Caco-2 (cell line): ENCODE data around the gene TBXA2R. TPM values are rescaled to one million over a fixed set of nuclear protein-coding genes. Genes with fewer than 3 reads are reported as not detected.
"Not testable (repeated sequence)": the region's sequence is repeated elsewhere in the genome, so short reads cannot be mapped to it uniquely, and the experiment has no call there.

Experiments
- BruUV-seq: library from RNA; stranded (reverse); fragments of 400-500 nt; replicated peaks from 2 replicates; lab custom pipeline; 2021; lab: Mats Ljungman, UMichigan
- CTCF ChIA-PET: fragments of 300-600 bp; sonication (Branson Sonifier 250); formaldehyde crosslinking; loops from one replicate; lab custom pipeline; 2022; ENCODE audit warnings: antibody characterized with exemption; lab: Charles Lee
- POLR2A ChIA-PET: fragments of 300-600 bp; sonication (Branson Sonifier 250); formaldehyde crosslinking; loops from one replicate; lab custom pipeline; 2022; ENCODE audit warnings: antibody characterized with exemption; lab: Charles Lee
- DNase-seq, 2 experiments: peaks; one replicate each; pipeline versions ENCODE4 v3.0.0 to v3.0.0-alpha.2; 2020 to 2022
- H3K27me3 ChIP-seq: replicated peaks from 2 replicates; pipeline ENCODE4 v1.6.0; 2011; ENCODE audit warnings: low read length; ENCODE audit not compliant: control insufficient read depth, insufficient read depth
- H3K36me3 ChIP-seq: 2 replicates; pipeline ENCODE4 v1.5.1; 2011; ENCODE audit warnings: low read length; ENCODE audit not compliant: control insufficient read depth, insufficient read depth
- H3K4me1 ChIP-seq: fragments of 250-450 bp; sonication (Bioruptor Pico); 2 replicates; pipeline ENCODE4 v1.5.1; 2020; ENCODE audit warnings: mild to moderate bottlenecking
- H3K4me3 ChIP-seq: 2 replicates; pipeline ENCODE4 v1.5.1; 2011; ENCODE audit warnings: low read depth, mild to moderate bottlenecking, control low read depth, low read length
- H3K9me3 ChIP-seq: fragments of 250-450 bp; sonication (Bioruptor Pico); 2 replicates; pipeline ENCODE4 v1.5.1; 2020; ENCODE audit warnings: mild to moderate bottlenecking, moderate library complexity
- H3K27ac Mint-ChIP-seq: one replicate; pipeline ENCODE4 v1.8.0; 2022; ENCODE audit warnings: mixed read lengths; ENCODE audit not compliant: unreplicated experiment
- H3K27me3 Mint-ChIP-seq: one replicate; pipeline ENCODE4 v1.8.0; 2022; ENCODE audit warnings: mixed read lengths; ENCODE audit not compliant: insufficient read depth, unreplicated experiment
- H3K36me3 Mint-ChIP-seq: one replicate; pipeline ENCODE4 v1.8.0; 2022; ENCODE audit warnings: mild to moderate bottlenecking, mixed read lengths; ENCODE audit not compliant: insufficient read depth, unreplicated experiment
- H3K4me1 Mint-ChIP-seq: one replicate; pipeline ENCODE4 v1.8.0; 2022; ENCODE audit warnings: low read depth, mixed read lengths; ENCODE audit not compliant: unreplicated experiment
- H3K4me3 Mint-ChIP-seq: one replicate; pipeline ENCODE4 v1.8.0; 2022; ENCODE audit warnings: mild to moderate bottlenecking, moderate library complexity, mixed read lengths; ENCODE audit not compliant: unreplicated experiment
- H3K9me3 Mint-ChIP-seq: one replicate; pipeline ENCODE4 v1.8.0; 2022; ENCODE audit warnings: mixed read lengths; ENCODE audit not compliant: unreplicated experiment
- intact Hi-C: fragments of 100-400 bp; cut with micrococcal nuclease; formaldehyde crosslinking; loops from one replicate; pipeline ENCODE4 v1.10.0; 2022; ENCODE audit not compliant: unreplicated experiment
- total RNA-seq: library from RNA; stranded (reverse); gene quantifications from 2 replicates; pipeline ENCODE4 v1.2.3, GENCODE V29; 2022
- TF ChIP-seq, protein P1 (sequence below), 2 experiments: fragments of 200-600 bp in 1 of 2; IDR thresholded peaks; 1 replicate in 1 of 2; 2 replicates in 1 of 2; pipeline versions ENCODE4 v1.5.1 to v1.8.0; 2011 to 2022; ENCODE audit warnings: antibody characterized with exemption in 1 of 2, control low read depth in 1 of 2, inconsistent platforms in 1 of 2, low read depth in 1 of 2, low read length in 1 of 2, mild to moderate bottlenecking in 1 of 2, moderate library complexity in 1 of 2; ENCODE audit not compliant: insufficient read depth in 1 of 2, severe bottlenecking in 1 of 2, unreplicated experiment in 1 of 2

Gene TBXA2R
- total RNA-seq, 1 experiment from 2014 or later = 0.11 TPM

DNA sequence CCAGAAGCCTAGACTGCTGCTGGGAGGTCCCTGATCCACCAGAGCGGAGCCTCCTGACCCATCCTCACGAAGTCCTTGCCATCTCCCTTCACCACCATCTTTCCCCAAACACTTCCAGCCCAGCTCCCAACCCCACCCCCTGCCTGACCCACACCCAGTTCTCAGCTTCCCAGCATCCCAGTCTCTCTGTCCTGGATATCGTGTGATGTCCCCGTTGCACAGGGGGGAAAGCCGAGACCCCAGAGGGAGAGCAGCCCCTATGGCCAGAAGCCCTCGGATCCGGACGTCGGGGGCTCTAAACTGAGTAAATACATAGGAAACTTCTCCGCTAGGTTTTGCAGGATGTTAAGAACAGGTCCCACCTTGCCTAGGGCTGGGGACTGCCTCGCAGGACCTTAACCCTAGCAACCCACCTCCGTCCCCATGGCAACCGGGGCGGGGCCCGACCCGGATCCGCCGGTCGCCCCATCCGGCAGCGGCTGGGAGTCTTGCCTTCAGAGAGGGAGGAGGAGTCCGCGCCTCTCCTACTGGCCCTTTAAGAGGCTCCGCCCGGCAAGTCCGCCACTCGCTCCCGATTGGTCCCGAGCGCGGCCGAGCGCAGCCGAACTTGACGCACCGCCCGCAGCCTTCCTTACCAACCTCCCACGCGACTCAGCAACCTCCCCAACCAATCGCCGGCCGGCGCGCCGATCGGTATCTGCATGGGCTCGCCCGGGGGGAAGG, 34.4 kb downstream of the TBXA2R start:
- H3K4me1 Mint-ChIP-seq = no peaks in the 10 kb centered on the region
- H3K27me3 Mint-ChIP-seq = no peaks in the 10 kb centered on the region
- Histone ChIP-seq H3K9me3 (no peaks in the 10 kb centered on the region), H3K36me3 (no peaks in the 10 kb centered on the region), H3K4me1 (no peaks in the 10 kb centered on the region), H3K27me3 (no peaks in the 10 kb centered on the region), H3K4me3 (peak overlapping the region; percentile 36)
- ChIA-PET POLR2A (no interaction called here), CTCF (no interaction called here)
- TF ChIP-seq, protein P1, sequence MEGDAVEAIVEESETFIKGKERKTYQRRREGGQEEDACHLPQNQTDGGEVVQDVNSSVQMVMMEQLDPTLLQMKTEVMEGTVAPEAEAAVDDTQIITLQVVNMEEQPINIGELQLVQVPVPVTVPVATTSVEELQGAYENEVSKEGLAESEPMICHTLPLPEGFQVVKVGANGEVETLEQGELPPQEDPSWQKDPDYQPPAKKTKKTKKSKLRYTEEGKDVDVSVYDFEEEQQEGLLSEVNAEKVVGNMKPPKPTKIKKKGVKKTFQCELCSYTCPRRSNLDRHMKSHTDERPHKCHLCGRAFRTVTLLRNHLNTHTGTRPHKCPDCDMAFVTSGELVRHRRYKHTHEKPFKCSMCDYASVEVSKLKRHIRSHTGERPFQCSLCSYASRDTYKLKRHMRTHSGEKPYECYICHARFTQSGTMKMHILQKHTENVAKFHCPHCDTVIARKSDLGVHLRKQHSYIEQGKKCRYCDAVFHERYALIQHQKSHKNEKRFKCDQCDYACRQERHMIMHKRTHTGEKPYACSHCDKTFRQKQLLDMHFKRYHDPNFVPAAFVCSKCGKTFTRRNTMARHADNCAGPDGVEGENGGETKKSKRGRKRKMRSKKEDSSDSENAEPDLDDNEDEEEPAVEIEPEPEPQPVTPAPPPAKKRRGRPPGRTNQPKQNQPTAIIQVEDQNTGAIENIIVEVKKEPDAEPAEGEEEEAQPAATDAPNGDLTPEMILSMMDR (IDR thresholded peaks at IDR 0.05; ENCODE audit: insufficient read depth in 1 of 2, low read depth in 1 of 2, low read length in 1 of 2, severe bottlenecking in 1 of 2, unreplicated experiment in 1 of 2) = no peak
- H3K27ac Mint-ChIP-seq = no peak overlapping the region
- DNase-seq = peak; percentile 98 to 99
- H3K9me3 Mint-ChIP-seq = no peaks in the 10 kb centered on the region
- intact Hi-C loops = loop anchor here (1.0 kb wide), 1 partner anchor 15 kb away; the partner anchor contains the start of gene MFSD12
- peak overlapping the region; percentile 71 for H3K4me3 Mint-ChIP-seq
- peaks cover 23% of the 10 kb centered on the region for H3K36me3 Mint-ChIP-seq
- no TSS peak for BruUV-seq

DNA sequence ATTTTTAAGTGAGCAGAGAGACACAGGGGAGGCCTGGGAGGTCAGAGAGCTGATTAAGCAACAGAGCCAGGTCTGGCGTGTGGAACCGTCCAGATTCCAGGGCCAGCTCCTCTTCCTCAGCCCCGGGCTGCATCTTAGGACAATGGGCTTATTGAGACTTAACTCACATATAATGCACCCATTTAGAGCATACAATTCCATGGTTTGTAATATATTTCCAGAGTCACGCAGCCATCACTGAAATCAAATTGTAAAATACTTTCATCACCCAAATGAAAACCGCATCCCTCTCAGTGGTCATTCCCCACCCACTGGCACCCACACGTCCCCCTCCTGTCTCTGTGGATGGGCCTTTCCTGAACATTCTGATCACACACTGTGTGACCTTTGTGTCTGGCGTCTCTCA, 36.1 kb downstream of the TBXA2R start:
- CTCF ChIA-PET = no interaction called here
- BruUV-seq = no TSS peak
- Mint-ChIP-seq H3K27me3 (no peaks in the 10 kb centered on the region), H3K4me1 (no peaks in the 10 kb centered on the region), H3K4me3 (no peak overlapping the region), H3K36me3 (peaks cover 23% of the 10 kb centered on the region), H3K27ac (no peak overlapping the region), H3K9me3 (no peaks in the 10 kb centered on the region)
- H3K27me3 ChIP-seq = no peaks in the 10 kb centered on the region
- TF ChIP-seq, protein P1 (IDR thresholded peaks at IDR 0.05; ENCODE audit: insufficient read depth in 1 of 2, low read depth in 1 of 2, low read length in 1 of 2, severe bottlenecking in 1 of 2, unreplicated experiment in 1 of 2) = no peak
- no peak overlapping the region for H3K4me3 ChIP-seq
- no peak for DNase-seq
- POLR2A ChIA-PET = no interaction called here
- no peaks in the 10 kb centered on the region for H3K36me3 ChIP-seq
- intact Hi-C loops = no loop called here
- H3K9me3 ChIP-seq = no peaks in the 10 kb centered on the region
- H3K4me1 ChIP-seq = no peaks in the 10 kb centered on the region

DNA sequence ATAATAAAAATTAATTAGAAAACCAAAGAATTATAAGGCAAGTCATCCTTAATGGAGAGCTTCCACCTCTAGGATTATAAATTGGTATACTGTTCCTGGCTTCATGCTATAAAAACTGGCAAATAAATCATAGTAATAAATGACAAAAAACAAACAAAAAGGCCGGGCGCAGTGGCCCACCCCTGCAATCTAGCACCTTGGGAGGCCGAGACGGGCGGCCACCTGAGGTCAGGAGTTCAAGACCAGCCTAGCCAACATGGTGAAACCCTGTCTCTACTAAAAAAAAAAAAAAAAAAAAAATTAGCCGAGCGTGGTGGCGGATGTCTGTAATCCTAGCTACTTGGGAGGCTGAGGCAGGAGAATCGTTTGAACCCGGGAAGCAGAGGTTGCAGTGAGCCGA, 36.6 kb downstream of the TBXA2R start:
- H3K4me1 Mint-ChIP-seq, H3K4me1 ChIP-seq, H3K27me3 Mint-ChIP-seq, H3K9me3 ChIP-seq, CTCF ChIA-PET, H3K36me3 ChIP-seq, H3K27ac Mint-ChIP-seq, H3K4me3 Mint-ChIP-seq, H3K27me3 ChIP-seq, H3K4me3 ChIP-seq, BruUV-seq, H3K9me3 Mint-ChIP-seq, DNase-seq, intact Hi-C loops, POLR2A ChIA-PET: not testable (repeated sequence)
- peaks cover 23% of the 10 kb centered on the region for H3K36me3 Mint-ChIP-seq
